ENCODE data around the gene MGAT3.

Gene MGAT3

GRCh38 chr22:39471381-39472141 is 14.7 kb downstream of the MGAT3 start:
- no peak for DNase-seq (ENCODE audit: low read depth in 3 of 3)

DNA sequence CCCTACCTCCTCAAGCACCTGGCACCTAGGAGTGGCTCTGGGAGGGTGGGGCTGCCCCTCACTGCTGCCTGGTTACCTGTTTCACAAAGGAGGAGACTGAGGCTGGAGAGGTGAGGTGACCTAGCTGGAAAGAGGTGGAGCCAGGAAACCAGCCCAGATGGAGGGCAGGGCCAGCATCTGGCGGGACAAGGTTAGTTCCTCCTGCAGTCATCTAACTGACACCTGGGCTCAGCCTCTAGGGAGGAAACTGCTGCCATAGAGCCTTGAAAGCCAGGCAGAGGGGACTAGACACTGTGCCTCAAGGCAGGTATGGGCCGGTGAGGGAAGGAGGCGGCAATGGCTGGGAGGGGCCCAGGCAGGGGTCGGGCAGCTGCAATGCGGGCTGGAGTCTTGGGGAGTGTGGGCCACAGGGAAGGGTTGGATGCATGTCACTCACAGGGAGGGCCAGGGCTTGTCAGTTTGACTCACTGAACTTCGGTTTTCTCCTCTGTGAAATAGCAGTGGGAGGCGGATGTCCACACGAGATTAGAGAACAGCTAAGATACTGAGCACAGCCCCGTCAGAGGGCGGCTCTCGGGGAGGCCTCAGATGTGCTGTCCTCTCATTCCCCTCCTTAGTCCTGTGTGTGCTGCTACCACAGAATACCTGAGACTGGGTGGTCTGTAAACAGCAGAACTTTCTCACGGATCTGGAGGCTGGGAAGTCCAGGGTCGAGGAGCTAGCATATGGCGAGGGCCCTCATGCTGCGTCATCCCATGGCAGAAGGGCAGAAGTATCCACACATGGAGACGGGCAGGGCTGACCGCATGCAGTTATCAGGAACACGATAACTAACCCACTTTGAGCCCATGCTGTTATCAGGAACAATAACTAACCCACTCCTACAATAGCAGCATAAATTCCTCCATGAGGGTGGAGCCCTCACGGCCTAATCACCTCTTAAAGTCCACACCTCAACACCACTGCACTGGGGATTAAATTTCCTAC is 16.1 kb downstream of the MGAT3 start:
- DNase-seq (ENCODE audit: low read depth in 3 of 3), result no peak

DNA sequence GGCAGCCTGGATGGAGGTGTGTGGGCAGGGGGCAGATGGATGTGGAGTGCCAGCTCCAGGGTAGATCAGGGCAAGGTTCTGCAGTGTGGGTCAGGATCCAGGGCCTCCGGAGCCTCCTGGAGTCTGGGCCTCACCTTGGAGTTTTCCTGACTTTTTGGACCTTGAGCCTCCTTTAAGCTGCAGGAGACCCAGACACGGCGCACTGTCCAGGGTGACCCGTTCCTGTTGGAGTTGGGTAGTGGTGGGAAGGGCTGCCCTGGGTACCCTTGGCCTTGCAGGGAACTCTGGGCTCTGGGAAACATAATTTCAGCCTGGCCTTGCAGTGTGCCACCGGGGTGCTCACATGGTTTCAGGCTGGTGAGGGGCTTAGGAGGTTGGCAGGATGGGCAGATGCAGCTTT is 17.0 kb downstream of the MGAT3 start:
- DNase-seq (ENCODE audit: low read depth in 3 of 3), result no peak

DNA sequence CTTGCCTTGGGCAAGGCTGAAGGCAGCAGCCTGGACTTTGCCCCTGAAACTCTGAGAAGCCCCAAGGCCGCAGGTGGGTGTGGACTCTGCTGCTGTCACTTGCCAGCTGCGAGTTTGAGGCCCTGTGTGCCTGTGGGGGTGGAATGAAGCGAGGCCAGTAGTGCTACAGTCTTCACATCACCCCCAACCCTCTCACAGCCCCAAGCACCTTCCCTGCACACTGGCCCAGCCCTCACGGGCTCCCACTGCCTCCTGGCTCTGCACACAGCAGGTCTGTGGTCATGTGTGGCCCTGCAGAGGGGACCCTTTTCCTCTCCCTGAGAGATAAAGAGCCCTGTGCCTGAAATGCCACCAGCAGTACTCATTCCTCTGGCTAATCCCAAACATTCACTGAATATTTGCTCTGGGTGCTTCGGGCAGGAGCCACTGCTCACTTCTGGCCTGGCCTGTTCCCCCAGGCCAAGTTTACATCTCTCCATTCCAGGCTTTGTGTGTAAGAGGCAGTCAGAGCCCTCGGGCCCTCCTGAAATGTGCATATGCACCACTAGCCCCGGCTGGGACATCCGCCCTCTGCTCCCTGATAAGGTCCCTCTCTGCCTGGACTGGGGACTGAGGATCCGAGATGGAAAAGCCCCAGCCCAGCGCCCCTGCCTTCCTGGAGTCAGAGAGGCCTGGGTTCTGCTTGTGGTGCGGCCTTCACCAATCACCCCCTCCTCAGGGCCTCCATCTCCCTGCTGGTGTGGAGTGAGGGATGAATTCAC is 17.7 kb downstream of the MGAT3 start:
- DNase-seq (ENCODE audit: low read depth in 3 of 3), result no peak

- DNase-seq (ENCODE audit: low read depth in 3 of 3), result no peak
Measured at GRCh38 chr22:39475337-39475736, 18.5 kb downstream of the MGAT3 start.

GRCh38 chr22:39475902-39476301 is 19.1 kb downstream of the MGAT3 start:
- DNase-seq (ENCODE audit: low read depth in 3 of 3), result no peak

DNA sequence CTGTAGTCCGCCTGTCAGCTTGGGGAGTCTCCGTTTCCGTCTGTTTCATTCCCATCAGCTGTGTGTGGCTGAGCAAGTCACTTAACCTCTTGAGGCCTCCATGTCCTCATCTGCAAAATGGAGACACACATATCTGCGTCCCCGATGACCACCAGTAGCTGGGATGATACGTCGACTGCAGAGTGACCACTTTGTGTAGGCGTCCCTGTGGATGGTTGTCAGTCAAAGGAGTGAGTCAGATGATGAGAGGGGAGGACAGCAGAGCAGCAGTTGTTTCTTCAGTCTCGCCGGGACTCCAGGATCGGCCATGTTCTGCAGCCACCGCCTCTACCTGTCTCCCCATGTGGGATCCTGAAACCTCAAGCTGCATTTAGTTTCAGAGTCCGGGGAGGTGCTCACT is 19.9 kb downstream of the MGAT3 start:
- no peak for DNase-seq (ENCODE audit: low read depth in 3 of 3)

DNA sequence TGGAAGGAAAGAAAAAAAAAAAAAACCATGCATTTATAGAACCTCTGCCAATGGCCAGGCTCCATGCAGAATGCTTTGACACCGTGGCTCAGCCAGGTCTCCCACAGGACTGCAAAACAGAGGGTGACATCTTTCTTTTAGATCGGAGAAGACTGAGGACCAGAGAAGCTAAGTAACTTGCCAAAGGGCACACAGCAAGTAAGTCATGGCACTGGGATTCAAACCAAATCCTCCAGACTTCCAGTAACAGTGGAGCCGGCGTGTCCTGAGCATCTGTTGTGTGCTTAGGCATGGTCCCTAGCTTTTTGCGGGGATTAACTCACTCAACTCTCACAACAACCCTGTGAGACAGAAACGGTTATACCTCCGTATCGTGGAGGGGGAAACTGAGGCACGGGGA is 20.7 kb downstream of the MGAT3 start:
- no peak for DNase-seq (ENCODE audit: low read depth in 3 of 3)

- DNase-seq (ENCODE audit: low read depth in 3 of 3), result no peak
Measured at GRCh38 chr22:39478441-39478850, 21.6 kb downstream of the MGAT3 start.

- no peak for DNase-seq (ENCODE audit: low read depth in 3 of 3)
Measured at GRCh38 chr22:39479254-39479653, 22.4 kb downstream of the MGAT3 start.

GRCh38 chr22:39480557-39480956 is 23.7 kb downstream of the MGAT3 start:
- no peak for DNase-seq (ENCODE audit: low read depth in 3 of 3)

- DNase-seq (ENCODE audit: low read depth in 3 of 3), result no peak
Measured at GRCh38 chr22:39481054-39481453, 24.2 kb downstream of the MGAT3 start.

- no peak for DNase-seq (ENCODE audit: low read depth in 3 of 3)
Measured at GRCh38 chr22:39481595-39481994, 24.8 kb downstream of the MGAT3 start.

DNA sequence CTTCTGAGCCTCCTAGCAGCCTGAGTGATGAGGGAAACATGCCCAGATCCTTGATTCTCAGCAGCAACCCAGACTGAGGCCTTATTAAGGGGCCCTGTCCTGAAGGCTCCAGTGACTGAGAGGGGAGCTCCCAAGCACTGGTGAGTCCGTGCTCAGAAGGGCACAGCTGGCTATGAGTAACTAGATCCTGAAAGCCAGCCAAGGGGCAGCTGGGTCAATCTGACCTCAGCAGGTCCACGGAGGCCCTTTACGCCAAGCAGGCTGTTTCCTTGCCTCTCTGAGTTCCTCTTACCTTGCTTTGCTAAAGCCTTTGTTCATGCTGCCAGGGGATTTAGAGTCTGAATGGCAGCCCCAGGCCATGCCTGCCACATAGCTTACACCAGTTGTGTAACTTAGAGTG is 26.0 kb downstream of the MGAT3 start:
- no peak for DNase-seq (ENCODE audit: low read depth in 3 of 3)

- no peak for DNase-seq (ENCODE audit: low read depth in 3 of 3)
Measured at GRCh38 chr22:39486951-39487825, 30.4 kb downstream of the MGAT3 start.

GRCh38 chr22:39487826-39488520 is 31.2 kb downstream of the MGAT3 start:
- no peak for DNase-seq (ENCODE audit: low read depth in 3 of 3)

- DNase-seq (ENCODE audit: low read depth in 3 of 3), result no peak
Measured at GRCh38 chr22:39488563-39489083, 31.8 kb downstream of the MGAT3 start.

DNA sequence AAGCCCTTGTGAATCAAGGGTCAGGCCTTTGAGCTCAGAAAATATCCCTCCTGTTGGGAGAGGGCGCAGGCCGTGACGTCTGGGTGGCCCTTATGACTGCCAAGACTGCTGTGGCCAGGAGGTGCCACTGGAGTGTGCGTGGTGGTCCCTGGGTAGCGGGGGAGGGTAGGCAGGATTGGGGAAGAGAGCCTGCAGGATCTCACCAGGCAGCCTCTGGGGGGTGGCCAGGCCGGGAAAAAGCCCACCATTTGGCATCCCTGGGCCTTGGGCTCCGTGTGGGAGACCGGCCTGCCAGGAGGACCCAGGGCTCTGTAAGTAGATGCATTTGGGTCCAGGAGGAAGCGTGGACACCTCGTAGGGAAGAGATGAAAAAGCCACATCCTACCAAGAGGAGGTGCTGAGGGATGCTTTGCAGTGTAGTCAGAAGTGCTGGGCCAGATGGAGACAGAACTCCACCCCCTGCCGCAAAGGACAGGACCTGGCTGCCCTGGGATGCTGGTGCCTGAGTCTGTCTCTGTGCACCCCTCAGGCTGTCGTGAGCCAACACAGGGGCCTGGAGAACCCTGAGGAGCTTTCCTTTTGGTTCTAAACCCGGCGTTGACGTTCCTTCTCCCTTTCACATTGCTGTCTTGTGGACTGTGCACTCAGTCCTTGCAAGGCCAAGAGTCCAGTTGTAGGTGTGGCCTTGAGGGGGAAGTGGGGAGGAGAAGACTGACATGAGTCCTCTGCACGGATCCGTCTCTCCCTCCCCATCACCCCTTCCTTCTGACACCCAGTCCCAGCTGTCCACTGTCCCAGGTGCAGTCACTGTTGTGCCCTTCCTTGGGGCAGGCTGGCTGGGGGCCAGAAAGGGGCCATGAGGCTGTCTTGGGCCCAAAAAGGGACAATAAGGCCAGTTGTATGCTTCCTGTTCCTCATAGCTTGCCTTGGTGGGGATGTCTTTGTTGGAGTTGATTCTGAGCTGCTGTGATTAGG is 32.6 kb downstream of the MGAT3 start:
- DNase-seq (ENCODE audit: low read depth in 3 of 3), result no peak

All from stimulated activated CD4-positive, alpha-beta T cell treated with anti-CD3 and anti-CD28 coated beads, TNF-alpha, amount 100 ng/mL, for 4 hours (primary cell).